Measurements from ENCODE around the gene PDE4D. TPM values are rescaled to one million over a fixed set of nuclear protein-coding genes. Genes with fewer than 3 reads are reported as not detected.

The PDE4D gene
- total and polyA plus RNA-seq, 8 donors: 1.5 to 7.1 (median 3.1) TPM

GRCh38 chr5:59660737-59661136, 232.8 kb downstream of the PDE4D start:
- Histone ChIP-seq H3K4me3 (no peak overlapping the region), H3K9me3 (no peaks in the 10 kb centered on the region), H3K27ac (no peak overlapping the region), H3K36me3 (no peaks in the 10 kb centered on the region), H3K27me3 (no peaks in the 10 kb centered on the region), H3K4me1 (peaks cover 0 to 6% (median 6%) of the 10 kb centered on the region in 3 donors)
- intact Hi-C loops (cut with DNase I): loop anchor here in 1 of 3 donors (10.0 kb wide), 1 partner anchor 156 kb away; no protein-coding TSS in a partner anchor
- ATAC-seq (peak in 2 of 4 donors; percentile 42 to 71), DNase-seq (no peak), FAIRE-seq (no peak)
- WGBS, 2 donors: 11 to 19% methylated on average over 1 of the region's 1 CpG
- TF ChIP-seq, protein P1, sequence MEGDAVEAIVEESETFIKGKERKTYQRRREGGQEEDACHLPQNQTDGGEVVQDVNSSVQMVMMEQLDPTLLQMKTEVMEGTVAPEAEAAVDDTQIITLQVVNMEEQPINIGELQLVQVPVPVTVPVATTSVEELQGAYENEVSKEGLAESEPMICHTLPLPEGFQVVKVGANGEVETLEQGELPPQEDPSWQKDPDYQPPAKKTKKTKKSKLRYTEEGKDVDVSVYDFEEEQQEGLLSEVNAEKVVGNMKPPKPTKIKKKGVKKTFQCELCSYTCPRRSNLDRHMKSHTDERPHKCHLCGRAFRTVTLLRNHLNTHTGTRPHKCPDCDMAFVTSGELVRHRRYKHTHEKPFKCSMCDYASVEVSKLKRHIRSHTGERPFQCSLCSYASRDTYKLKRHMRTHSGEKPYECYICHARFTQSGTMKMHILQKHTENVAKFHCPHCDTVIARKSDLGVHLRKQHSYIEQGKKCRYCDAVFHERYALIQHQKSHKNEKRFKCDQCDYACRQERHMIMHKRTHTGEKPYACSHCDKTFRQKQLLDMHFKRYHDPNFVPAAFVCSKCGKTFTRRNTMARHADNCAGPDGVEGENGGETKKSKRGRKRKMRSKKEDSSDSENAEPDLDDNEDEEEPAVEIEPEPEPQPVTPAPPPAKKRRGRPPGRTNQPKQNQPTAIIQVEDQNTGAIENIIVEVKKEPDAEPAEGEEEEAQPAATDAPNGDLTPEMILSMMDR (IDR thresholded peaks at IDR 0.05): no peak

DNA sequence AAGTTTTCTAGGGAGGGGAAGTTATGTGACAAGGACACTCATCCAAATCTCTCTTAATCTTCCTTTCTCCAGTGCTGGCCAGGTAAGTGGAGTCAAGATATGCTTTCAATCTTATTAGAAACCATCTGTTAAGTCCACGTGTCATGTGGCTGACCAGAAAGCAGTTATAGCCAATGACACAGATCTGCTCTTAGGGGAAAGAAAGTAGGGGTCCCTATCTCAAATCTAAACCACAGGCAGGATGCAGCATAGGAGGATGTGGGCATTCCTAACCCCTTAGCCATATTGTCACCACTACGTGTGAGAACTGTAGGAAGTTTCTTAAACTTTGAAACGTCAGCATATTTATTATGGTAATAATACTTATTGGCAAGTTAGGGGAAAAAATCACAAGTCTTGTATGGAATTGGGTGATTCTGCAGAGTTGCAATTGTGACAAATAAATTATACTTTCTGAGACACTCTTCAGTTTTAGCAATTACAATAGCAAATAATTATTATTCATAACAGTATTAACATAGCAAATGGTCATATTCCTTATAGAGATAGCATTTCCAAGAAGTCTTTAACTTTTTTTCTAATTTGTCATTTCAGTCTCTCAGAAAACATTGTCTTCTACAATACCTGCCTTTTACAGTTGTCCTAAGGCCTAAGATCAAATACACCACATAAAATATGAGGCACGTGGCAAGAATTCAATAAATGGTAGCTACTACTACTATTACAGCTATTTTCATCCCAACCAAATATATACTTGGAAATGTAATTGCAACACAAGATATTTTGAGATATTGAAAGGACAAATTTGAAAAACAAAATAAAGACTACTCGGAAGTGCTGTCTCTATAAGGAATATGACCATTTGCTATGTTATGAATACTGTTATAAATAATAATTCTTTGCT, 236.9 kb downstream of the PDE4D start:
- DNase-seq (no peak), FAIRE-seq (no peak), ATAC-seq (no peak)
- H3K27ac ChIP-seq: no peak overlapping the region
- peaks cover 0 to 1% (median 0%) of the 10 kb centered on the region in 3 donors for H3K4me1 ChIP-seq
- no peaks in the 10 kb centered on the region for H3K27me3 ChIP-seq
- TF ChIP-seq, protein P1 (IDR thresholded peaks at IDR 0.05): no peak
- intact Hi-C loops (cut with DNase I): no loop called here
- H3K9me3 ChIP-seq: no peaks in the 10 kb centered on the region
- H3K36me3 ChIP-seq: no peaks in the 10 kb centered on the region
- WGBS, 2 donors: 83 to 90% methylated on average over 5 of the region's 5 CpGs
- H3K4me3 ChIP-seq: no peak overlapping the region

GRCh38 chr5:59655693-59656309, 237.7 kb downstream of the PDE4D start:
- WGBS, 2 donors: 72 to 82% methylated on average over 3 of the region's 3 CpGs
- DNase-seq (no peak), FAIRE-seq (no peak), ATAC-seq (no peak)
- no peak overlapping the region for H3K27ac ChIP-seq
- H3K4me3 ChIP-seq: no peak overlapping the region
- H3K27me3 ChIP-seq: no peaks in the 10 kb centered on the region
- TF ChIP-seq, protein P1 (IDR thresholded peaks at IDR 0.05): no peak
- intact Hi-C loops (cut with DNase I): no loop called here
- H3K4me1 ChIP-seq: no peaks in the 10 kb centered on the region
- no peaks in the 10 kb centered on the region for H3K36me3 ChIP-seq
- H3K9me3 ChIP-seq: no peaks in the 10 kb centered on the region

DNA sequence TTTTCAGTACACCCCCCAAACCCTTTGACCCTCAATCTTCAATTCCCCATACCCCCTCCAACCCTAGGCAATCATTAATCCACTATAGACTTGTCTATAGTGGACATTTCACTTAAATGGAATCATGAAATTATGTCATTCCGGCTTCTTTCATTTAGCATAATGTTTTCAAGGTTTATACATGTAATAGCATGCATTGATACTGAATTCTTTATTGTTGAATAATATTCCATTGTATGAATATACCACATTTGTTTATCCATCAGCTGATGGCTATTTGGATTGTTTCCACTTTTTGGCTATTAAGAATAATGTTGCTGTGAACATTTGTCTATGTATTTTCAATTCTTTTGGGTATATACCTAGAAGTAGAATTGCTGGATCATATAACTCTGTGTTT, 238.8 kb downstream of the PDE4D start:
- Histone ChIP-seq H3K36me3 (no peaks in the 10 kb centered on the region), H3K27ac (no peak overlapping the region), H3K9me3 (no peaks in the 10 kb centered on the region), H3K4me1 (no peaks in the 10 kb centered on the region), H3K4me3 (no peak overlapping the region), H3K27me3 (no peaks in the 10 kb centered on the region)
- TF ChIP-seq, protein P1 (IDR thresholded peaks at IDR 0.05): no peak
- no peak for FAIRE-seq
- ATAC-seq: no peak
- no peak for DNase-seq
- 96 to 97% methylated on average over 1 of the region's 1 CpG for WGBS, 2 donors
- intact Hi-C loops (cut with DNase I): no loop called here

All from pancreas (tissue), 10 donors.